ENCODE measurements around the gene SLC4A11.

GRCh38 chr20:3213226-3213625, 25.8 kb downstream of the SLC4A11 start:
- no peak for TF ChIP-seq CTCF (IDR thresholded peaks at IDR 0.05)
- no peak for TF ChIP-seq POLR2AphosphoS5 (IDR thresholded peaks at IDR 0.05)
